HG03064 (cell line): ENCODE measurements around the gene EMCN.

Source experiments
- ATAC-seq: cut with Tn5 transposase; IDR thresholded peaks from one replicate; pipeline ENCODE4 v1.9.1; 2021; ENCODE audit warnings: low read depth; ENCODE audit not compliant: unreplicated experiment

The EMCN gene

DNA sequence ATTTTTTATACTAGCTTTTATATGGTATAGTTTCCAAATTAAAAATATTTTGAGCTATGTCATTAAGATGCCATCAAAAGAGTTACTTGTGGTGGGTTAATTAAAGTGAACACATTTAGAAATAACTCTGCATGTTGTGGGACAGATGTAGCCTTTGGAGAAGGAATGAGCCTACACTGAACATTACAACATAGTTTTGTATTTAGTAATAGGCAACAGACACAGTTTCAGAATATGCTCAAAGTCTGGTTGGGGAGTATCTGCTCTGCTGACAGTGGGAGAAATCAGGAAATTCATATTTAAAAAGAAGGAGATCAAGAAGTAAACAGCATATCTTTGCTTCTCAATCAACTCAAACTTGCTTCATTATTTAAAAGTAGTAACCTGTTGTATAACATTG lies 23.7 kb downstream of the EMCN start:
- no peak for ATAC-seq

DNA sequence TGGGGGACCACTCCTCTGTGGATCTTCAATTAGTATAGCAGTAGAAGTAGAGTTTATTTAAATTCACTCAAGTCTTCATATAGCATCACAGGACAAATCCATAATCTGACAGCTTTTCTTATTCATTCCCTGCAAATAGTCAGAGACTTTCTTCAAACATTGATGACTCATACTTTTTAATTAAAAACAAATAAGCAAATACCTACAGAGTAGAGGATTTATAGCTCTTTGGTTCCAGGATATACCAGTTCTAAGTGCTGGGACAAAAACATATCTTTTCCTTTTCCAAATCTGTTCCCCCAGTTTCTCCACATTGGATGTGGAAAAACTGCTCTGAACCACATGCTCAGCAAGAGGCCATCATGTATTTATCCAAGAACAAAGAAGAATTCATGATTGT lies 24.1 kb downstream of the EMCN start:
- ATAC-seq: no peak

DNA sequence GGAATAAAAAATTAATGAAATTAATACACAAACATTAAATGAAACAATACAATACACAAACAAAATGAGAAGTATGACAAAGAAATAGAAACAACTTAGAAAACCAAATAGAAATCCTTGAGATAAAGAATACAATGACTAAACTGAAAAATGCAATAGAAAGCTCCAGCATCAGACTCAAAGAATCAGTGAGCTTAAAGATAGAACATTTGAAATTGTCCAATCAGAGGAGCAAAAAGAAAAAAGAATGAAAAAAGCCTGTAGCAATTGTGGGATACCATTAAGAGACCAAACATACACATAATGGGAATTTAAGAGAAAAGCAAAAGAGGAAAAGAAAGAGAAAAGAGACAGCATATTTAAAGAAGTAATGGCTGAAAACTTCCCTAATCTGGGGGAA lies 25.7 kb downstream of the EMCN start:
- ATAC-seq: no peak

DNA sequence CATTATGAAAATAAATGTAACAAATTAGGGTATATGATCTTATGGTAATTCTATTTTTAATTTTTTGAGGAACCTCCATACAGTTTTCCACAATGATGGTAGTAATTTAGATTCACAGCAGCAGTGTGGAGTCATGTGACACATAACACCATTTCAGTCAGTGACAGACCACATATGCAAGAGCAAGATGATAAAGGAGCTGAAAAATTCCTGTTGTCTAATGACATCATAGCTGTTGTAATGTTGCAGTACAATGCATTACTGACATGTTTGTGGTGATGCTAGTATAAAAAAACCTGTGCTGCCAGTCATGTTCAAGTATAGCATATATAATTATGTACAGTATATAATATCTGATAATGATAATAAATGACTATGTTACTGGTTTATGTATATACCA lies 28.5 kb downstream of the EMCN start:
- ATAC-seq: no peak

DNA sequence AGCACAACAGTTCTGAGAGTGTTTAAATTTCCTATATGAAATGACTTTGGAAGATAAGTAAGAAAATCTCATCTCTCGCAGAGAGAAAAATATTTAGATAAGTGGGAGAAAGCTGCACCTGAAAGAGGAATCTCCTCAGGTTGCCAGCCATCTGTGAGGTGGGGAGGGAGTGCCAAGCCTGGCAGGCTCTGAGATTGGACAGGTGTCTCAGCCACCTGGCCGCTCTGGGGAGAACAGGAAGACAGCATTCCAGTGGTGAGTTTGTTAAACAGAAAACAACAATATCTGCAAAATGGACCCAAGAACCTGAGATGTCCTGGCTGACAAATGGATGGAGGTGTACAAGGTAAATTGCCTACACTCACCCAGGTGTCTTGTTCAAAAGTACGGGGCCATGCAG lies 31.3 kb downstream of the EMCN start:
- no peak for ATAC-seq

DNA sequence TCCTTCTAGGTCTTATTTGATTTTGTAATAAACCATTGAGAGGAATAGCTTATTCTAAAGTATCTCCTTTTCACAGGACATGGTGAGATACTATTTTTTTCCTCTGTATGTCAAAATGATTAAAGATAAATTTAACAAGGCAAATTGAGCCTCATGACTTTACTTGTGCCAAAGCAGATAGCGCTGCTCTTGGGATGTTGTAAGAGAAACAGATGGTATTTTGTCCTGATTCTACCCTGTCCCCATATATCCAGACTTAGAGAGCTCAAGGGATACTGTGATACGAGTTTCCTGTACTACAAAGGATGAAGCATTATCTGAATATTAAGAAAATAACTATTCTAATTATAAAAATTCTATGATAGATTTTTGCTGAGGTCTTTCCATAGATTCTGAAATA lies 34.0 kb downstream of the EMCN start:
- no peak for ATAC-seq

DNA sequence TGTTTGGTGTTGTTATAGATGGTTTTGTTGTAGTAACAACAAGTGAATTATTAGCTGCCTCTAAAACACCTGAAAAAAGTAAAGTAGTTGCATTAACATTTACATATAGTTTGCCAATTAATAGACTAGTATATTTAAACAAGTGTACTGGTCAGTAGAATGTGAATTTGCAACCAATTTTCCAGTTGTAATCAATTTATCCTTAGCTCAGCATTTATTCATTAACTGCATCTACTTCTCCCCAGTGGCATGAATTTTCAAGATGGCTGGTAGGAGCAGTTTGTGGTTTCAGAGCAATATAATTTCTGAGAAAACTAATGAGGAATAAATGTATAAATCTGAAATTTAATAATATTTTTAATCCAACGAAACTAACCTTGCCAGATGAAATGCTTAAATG lies 37.9 kb downstream of the EMCN start:
- ATAC-seq: no peak

DNA sequence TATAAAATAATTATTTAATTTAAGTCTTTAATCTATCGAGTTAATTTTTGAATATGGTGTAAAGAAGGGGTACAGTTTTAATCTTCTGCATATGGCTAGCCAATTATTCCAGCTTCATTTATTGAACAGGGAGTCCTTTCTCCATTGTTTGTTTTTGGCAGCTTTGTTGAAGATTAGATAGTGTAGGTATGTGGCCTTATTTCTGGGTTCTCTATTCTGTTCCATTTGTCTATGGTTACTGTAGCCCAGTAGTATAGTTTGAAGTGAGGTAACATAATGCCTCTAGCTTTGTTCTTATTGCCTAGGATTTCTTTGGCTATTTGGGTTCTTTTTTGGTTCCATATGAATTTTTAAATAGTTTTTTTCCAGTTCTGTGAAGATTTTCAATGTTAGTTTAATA lies 48.3 kb downstream of the EMCN start:
- no peak for ATAC-seq

DNA sequence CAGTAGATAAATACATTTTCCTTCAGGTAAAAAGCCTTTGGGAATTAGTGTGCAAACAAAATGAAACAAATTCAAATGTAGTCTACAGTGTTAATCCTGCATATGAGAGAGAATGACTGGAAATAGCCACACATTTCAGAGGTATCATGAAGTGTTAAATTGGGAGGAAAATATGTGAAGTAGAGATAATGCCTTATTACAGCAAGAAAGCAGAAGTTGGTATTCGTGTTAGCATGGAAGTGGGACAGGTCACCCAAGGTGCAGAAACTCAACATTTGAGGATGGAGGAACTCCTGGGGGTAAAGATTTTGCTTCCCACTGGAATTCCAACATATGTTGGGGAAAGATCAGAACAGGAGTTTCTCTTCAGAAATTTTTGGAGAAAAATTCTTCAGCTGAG lies 51.3 kb downstream of the EMCN start:
- ATAC-seq: no peak

DNA sequence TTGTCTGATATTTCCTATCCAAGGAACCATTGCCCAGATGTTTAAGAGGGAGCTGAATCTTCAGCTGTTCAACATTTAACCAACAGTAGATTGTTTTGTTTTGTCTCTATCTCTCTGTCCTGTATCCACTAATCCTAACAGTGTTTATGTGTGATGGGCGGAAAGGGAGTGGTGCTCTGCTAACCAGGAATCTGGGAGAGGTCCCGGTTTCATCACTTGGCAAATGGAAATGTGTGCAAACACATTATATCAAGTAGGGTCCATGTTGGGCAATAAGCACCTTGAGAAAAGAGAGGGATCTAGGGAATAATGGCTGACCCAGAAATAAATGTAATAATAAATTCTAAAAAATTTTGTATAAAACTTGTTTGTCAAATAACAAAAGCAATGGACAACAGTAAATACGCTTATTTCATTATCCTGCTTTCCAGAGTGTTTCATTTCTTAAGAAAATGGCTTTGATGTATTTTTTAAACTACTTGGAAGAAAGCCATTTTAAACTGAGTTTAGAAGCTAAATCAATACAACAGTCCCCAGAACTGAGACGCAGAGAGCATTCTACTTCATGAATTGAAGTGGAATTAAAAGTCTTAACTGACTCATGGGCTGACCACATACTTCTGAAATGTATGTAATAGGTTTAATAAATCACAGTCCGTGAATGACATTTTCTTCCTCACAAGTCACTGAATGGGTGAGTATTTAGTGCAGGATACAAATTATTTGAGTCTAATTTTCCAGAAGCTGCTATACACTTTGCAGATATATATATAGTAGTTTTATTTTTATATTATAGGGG lies 55.8 kb downstream of the EMCN start:
- ATAC-seq: no peak

DNA sequence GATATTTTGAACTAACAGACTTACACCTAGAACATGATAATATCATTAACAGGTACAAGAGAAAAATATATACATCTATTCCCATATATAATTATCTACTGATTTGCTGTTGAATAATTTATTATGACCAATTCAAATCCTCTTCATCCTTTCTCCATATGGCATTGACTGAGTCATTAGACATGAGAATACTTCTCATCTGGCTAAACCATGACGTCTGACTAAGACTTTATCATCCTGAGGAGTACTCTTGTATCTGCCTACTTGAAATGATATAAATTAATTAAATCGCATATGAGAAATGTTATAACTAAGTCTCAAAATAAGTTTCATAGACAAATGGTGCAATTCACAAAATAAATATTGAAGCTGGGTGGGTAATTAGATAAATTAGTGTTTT lies 67.4 kb downstream of the EMCN start:
- ATAC-seq: no peak

DNA sequence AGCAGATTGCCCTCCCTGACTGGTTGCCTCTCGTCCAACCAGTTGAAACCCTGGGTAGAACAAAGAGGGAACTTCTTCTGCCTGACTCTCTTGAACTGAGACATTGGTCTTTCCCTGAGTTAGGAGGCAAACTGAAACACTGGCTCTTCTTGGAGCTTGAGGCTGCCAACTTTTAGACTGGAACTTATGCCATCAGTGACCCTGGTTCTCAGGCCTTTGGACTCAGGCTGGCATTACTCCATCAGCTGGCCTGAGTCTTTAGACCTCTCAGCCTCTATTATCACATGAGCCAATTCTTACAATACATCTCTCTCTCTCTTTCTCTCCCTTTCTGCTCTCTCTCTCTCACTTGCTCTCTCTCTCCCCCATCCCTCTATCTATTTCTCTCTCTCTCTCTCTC lies 86.4 kb downstream of the EMCN start:
- ATAC-seq: no peak

DNA sequence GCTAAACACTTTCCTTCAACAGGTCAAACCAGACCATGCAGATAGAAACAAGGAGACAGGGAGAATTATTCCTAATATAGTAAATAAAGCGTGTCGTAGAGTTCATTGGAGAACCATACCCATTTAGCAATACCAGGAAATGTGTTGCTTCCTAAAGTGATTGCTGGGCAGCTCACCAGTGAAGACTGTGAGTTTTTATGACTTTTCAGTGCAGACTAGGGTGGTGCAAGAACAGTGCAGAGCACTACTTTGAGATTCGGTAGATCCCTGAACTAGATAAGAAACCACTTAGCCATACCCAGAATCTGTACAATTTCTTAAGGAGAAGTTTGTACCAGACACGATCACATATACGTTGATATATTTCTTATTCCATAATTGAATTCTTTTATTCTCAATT lies 87.4 kb downstream of the EMCN start:
- no peak for ATAC-seq

DNA sequence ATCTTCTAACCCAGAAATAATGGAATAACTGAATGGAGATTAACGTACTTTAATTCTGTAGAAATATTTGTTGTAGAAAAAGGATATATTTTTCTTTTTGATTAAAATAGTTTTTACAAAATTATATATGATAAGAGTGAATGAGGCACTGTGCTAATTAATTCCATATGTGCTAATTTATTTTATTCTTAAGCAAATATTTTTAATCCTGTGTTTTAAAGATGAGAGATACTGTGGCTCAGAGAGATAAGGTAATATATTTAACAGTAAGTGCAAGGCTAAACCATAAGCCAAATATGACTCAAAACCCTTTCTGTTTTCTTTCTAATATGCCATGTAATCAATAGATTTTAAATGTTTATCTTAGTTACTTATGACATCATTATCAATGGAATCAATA lies 88.2 kb downstream of the EMCN start:
- no peak for ATAC-seq

DNA sequence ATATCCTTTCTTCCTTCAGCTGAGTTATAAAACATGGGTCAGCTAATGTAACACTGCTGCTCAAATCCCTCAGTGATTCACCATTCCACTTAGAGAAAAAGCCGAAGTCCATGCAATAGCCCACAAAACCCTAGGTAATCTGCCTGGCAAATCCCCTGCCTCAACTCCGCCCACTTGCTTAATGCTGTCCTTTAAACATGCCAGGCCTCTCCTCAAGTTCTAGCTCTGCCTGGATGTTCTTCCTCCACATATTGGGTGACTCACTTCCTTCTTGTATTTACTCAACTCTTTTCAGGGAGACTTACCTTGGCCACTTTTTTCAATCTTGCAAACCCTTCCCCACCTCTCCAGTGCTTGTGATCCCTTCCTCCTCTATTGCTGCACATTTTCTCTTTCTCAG lies 89.8 kb downstream of the EMCN start:
- no peak for ATAC-seq

DNA sequence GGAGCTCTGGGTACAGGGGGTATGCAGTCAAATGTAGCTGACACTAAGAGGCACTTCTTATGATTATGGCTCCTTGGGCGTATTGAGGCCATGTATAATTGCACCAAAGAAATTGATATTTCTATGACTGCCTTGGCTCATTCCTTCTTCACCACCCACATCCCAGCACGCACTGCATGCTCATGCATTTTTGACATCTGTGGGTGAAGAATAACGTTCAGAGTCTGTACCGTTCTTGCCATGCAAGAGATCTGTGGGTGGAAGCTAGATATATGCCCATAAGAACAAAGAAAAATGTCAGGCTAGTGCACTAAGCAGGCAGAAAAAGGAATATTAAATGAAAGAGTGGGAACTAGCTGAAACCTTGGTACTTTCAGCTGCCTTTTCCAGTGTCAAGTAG lies 93.4 kb downstream of the EMCN start:
- no peak for ATAC-seq

DNA sequence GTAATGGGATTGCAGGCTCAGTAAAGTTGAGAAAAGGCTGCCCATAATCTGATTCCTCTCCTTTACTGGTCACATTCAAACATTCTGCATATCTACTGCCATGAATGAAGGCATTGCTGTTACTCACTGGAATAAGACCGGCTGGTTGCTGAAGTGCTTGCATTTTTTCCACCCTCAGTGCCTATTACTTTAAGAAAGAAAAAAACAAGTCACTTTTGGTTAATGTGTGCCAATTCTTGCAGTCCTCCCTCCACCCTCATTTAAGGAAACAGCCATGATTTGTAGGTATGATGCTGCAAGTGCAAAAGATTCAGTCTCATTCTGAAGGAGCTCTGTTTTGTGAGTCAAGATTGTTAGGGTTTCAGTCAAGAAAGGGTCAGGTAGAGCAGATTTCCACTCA lies 94.9 kb downstream of the EMCN start:
- no peak for ATAC-seq

DNA sequence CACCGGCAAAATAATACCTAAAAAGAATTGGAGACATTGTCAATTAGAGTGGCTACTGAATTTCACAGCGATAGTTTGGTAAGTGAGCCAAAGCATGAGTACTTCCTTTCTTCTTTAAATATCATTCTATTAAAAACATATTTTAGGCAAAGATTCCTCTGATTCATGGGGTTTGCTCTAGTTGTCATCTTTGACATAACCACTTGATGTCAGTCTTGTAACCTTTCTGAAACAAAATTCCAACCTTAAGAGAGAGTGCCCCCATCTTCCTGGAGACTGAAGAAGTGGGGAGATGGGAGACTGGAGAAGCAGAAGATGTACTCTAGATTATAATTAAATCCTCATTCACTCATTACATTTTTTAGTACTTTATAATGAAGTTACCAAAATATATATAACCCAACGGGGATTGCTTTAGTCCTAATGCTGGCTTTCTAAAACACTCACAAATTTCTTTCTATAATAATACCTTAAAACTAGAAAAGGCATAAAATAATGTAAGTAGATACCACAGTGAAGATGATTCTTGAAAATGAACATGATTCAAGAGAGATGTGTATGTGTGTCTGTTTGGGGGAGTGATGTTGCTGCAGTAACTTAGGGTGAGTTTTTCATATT lies 96.4 kb downstream of the EMCN start:
- ATAC-seq: no peak

DNA sequence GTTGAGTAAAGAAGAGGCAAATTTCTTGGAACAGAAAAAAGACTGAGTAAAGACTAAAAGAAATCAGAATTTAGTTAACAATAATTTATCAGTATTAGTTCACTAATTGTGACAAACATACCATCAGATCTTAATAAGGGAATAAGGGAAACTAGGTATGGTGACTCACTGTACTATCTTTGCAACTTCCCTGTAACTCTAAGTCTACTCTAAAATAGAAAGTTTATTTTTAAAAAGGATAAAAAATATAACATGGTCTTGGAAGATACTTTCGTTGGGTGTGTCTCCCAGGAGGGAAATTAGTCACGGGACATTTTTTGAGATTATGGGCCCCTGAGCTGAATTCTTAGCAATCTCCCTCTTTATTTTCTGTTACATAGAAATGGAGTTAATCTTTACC lies 97.3 kb downstream of the EMCN start:
- no peak for ATAC-seq

DNA sequence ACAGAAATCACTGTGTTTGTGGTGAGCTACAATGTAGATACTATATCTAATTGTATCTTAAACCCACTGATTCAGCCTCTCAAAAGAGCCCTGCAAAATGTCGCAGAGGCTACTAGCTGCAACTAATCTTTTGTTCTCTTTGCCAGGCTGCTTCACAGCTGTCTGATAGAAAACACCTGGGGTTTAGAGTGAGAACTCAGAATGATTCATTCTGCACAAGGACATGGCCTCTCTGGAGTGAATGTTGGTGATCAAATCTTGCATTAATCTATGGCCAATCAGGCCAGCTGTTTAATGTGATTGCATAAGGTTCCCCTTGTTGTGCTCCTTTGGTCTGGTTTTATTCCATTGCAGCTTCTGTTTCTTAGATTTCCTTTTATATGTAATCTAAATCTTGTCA lies 100.3 kb downstream of the EMCN start:
- no peak for ATAC-seq

DNA sequence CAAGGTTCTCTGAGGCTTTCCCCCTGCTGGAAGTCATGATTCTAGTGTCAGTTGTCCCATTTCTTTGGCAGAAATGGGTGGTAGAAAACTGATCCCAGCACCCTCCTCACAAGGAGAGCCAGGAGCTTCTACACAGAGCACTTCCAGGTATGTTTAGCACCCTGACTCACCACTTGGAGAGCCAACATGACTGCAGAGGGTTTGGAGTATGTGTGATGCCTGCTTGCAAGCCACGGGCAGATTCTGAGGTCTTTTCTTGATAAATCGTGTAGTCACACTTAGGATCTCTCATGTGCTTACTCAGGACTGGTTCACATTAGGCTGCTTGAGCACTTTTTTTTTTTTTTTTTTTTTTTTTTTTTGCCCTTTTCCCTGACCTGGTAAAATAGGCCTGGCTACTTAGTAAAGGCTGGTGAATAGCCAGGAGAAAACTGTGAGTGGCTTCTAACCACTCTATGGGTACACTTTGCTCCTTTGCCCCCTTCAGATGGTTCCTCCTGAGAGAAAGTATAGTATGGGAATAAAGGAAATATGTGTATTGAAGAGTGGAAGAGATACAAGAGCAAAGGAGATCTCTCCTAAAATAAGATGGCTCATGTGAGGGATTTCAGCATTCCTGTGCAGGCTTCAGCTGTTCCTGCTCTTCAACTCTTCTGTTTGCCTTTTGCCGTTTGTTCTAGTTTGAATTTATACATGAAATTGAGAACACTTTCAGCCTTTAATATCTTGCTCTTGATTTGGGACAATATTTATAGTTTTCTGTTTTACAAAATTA lies 103.6 kb downstream of the EMCN start:
- no peak for ATAC-seq

DNA sequence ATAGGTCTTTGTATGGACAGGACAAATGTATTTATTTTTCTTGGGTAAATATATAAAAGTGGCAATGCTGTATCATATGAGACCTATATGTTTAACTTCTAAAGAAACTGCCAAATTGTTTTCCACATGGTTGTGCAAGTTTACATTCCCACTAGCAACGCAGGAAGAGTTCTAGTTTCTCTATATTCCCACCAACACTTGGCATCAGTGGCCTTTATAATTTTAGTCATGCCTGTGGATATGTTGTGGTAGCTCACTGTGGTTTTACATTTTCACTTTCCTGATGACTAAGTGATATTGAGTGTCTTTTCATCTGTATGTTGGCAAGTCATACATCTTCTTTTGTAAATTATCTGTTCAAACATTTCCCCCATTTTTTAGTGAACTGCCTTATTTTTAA lies 126.0 kb downstream of the EMCN start:
- no peak for ATAC-seq
